Brain microvascular endothelial cell (primary cell): Measurements from ENCODE around the gene PACSIN2.

ENCODE experiments used
- DNase-seq: peaks from one replicate; pipeline ENCODE4 v3.0.0-alpha.2; 2020
- H3K27ac ChIP-seq: fragments of 250-450 bp; sonication (Bioruptor Pico); 2 replicates; pipeline ENCODE4 v1.5.1; 2020; ENCODE audit warnings: mild to moderate bottlenecking, moderate library complexity
- H3K27me3 ChIP-seq: fragments of 250-450 bp; sonication (Bioruptor Pico); replicated peaks from 2 replicates; pipeline ENCODE4 v1.5.1; 2020; ENCODE audit warnings: mild to moderate bottlenecking
- H3K36me3 ChIP-seq: fragments of 250-450 bp; sonication (Bioruptor Pico); replicated peaks from 2 replicates; pipeline ENCODE4 v1.5.1; 2020; ENCODE audit warnings: mild to moderate bottlenecking
- H3K4me3 ChIP-seq: 2 replicates; pipeline ENCODE4 v1.5.1; 2011; ENCODE audit warnings: low read depth, mild to moderate bottlenecking, control low read depth, low read length, moderate library complexity
- CTCF ChIP-seq: IDR thresholded peaks from 2 replicates; pipeline ENCODE4 v1.5.1; 2011; ENCODE audit warnings: low read depth, mild to moderate bottlenecking, moderate library complexity, low read length, control low read depth, inconsistent platforms; ENCODE audit errors: missing control alignments
- in situ Hi-C: cut with HindIII; loops from 2 replicates; pipeline ENCODE4 v1.10.0; 2017; ENCODE audit warnings: low sequenced_read_pairs, low pct_ligation_motif_present

The PACSIN2 gene

GRCh38 chr22:42892571-42893316, 122.2 kb downstream of the PACSIN2 start:
- in situ Hi-C loops = loop anchor here (25.0 kb wide), 1 partner anchor 170 kb away; no protein-coding TSS in a partner anchor
- no peak for TF ChIP-seq CTCF
- no peak overlapping the region for H3K27ac ChIP-seq
- H3K36me3 ChIP-seq = peaks cover 24% of the 10 kb centered on the region
- no peak for DNase-seq
- no peak overlapping the region for H3K4me3 ChIP-seq
- no peaks in the 10 kb centered on the region for H3K27me3 ChIP-seq

GRCh38 chr22:42892156-42892555, 122.8 kb downstream of the PACSIN2 start:
- Histone ChIP-seq H3K36me3 (peaks cover 27% of the 10 kb centered on the region), H3K27ac (no peak overlapping the region), H3K27me3 (no peaks in the 10 kb centered on the region), H3K4me3 (no peak overlapping the region)
- in situ Hi-C loops = loop anchor here (25.0 kb wide), 1 partner anchor 170 kb away; no protein-coding TSS in a partner anchor
- no peak for TF ChIP-seq CTCF
- DNase-seq = no peak

- Histone ChIP-seq H3K27ac (no peak overlapping the region), H3K27me3 (no peaks in the 10 kb centered on the region), H3K36me3 (peaks cover 32% of the 10 kb centered on the region), H3K4me3 (no peak overlapping the region)
- no peak for TF ChIP-seq CTCF
- no peak for DNase-seq
- in situ Hi-C loops = loop anchor here (25.0 kb wide), 1 partner anchor 171 kb away; no protein-coding TSS in a partner anchor
Measured at GRCh38 chr22:42891696-42892095, 123.3 kb downstream of the PACSIN2 start.

GRCh38 chr22:42891008-42891407, 123.9 kb downstream of the PACSIN2 start:
- H3K36me3 ChIP-seq = peaks cover 32% of the 10 kb centered on the region
- in situ Hi-C loops = loop anchor here (25.0 kb wide), 1 partner anchor 171 kb away; no protein-coding TSS in a partner anchor
- H3K27ac ChIP-seq = no peak overlapping the region
- no peak for TF ChIP-seq CTCF
- DNase-seq = no peak
- no peaks in the 10 kb centered on the region for H3K27me3 ChIP-seq
- H3K4me3 ChIP-seq = no peak overlapping the region

GRCh38 chr22:42889304-42889703, 125.6 kb downstream of the PACSIN2 start:
- no peak for DNase-seq
- in situ Hi-C loops = loop anchor here (25.0 kb wide), 1 partner anchor 173 kb away; no protein-coding TSS in a partner anchor
- no peak for TF ChIP-seq CTCF
- Histone ChIP-seq H3K36me3 (peaks cover 33% of the 10 kb centered on the region), H3K4me3 (no peak overlapping the region), H3K27me3 (no peaks in the 10 kb centered on the region), H3K27ac (no peak overlapping the region)
